PC-3 (cell line): ENCODE data around the gene NPTX1. TPM values are rescaled to one million over a fixed set of nuclear protein-coding genes. Genes with fewer than 3 reads are reported as not detected.

Source experiments
- ATAC-seq: fragments of 200-7000 bp; cut with Tn5 transposase; 2 replicates; pipeline ENCODE4 v1.9.1; 2020; ENCODE audit warnings: mild to moderate bottlenecking, moderate library complexity
- BruUV-seq: library from RNA; stranded (reverse); fragments of 400-500 nt; replicated peaks from 2 replicates; lab custom pipeline; 2021; lab: Mats Ljungman, UMichigan
- CTCF ChIA-PET: fragments of 300-600 bp; sonication (Branson Sonifier 250); formaldehyde crosslinking; loops from one replicate; lab custom pipeline; 2022; ENCODE audit warnings: antibody characterized with exemption; lab: Charles Lee
- POLR2A ChIA-PET: fragments of 300-600 bp; sonication (Branson Sonifier 250); formaldehyde crosslinking; loops from one replicate; lab custom pipeline; 2022; ENCODE audit warnings: antibody characterized with exemption; ENCODE audit not compliant: unreplicated experiment; lab: Charles Lee
- DNase-seq: peaks from one replicate; pipeline ENCODE4 v3.0.0-alpha.2; 2015
- H2AFZ ChIP-seq: fragments of 300-600 bp; sonication (generic); 2 replicates; pipeline ENCODE4 v1.6.0; 2016; ENCODE audit warnings: antibody characterized with exemption, low read length
- H3F3A ChIP-seq: fragments of 300-600 bp; sonication (generic); one replicate; pipeline ENCODE4 v1.6.0; 2017; ENCODE audit warnings: antibody characterized with exemption, low read length, control low read depth, mild to moderate bottlenecking; ENCODE audit not compliant: unreplicated experiment
- H3K27ac ChIP-seq: fragments of 300-600 bp; sonication (generic); 2 replicates; pipeline ENCODE4 v1.5.1; 2016; ENCODE audit warnings: mild to moderate bottlenecking, low read length
- H3K27me3 ChIP-seq: fragments of 300-600 bp; sonication (generic); 2 replicates; pipeline ENCODE4 v1.6.1; 2016; ENCODE audit warnings: low read length, mixed read lengths
- H3K36me3 ChIP-seq: fragments of 300-600 bp; sonication (generic); 2 replicates; pipeline ENCODE4 v1.6.1; 2016; ENCODE audit warnings: low read depth, mixed run types, low read length, mixed read lengths
- H3K4me1 ChIP-seq: fragments of 300-600 bp; sonication (generic); 2 replicates; pipeline ENCODE4 v1.5.1; 2016; ENCODE audit warnings: low read length; ENCODE audit not compliant: insufficient read depth
- H3K4me2 ChIP-seq: fragments of 300-600 bp; sonication (generic); 2 replicates; pipeline ENCODE4 v1.6.0; 2016; ENCODE audit warnings: low read length
- H3K4me3 ChIP-seq: fragments of 300-600 bp; sonication (generic); 2 replicates; pipeline ENCODE4 v1.5.1; 2016; ENCODE audit warnings: mild to moderate bottlenecking, low read length, mixed read lengths
- H3K79me2 ChIP-seq: fragments of 300-600 bp; sonication (generic); 2 replicates; pipeline ENCODE4 v1.6.1; 2017; ENCODE audit warnings: low read length, mixed read lengths
- H3K9ac ChIP-seq: fragments of 300-600 bp; sonication (generic); 2 replicates; pipeline ENCODE4 v1.6.0; 2016; ENCODE audit warnings: mild to moderate bottlenecking, low read length
- H3K9me2 ChIP-seq: fragments of 300-600 bp; sonication (generic); replicated peaks from 2 replicates; pipeline ENCODE4 v1.6.1; 2016; ENCODE audit warnings: mixed run types, low read length, mixed read lengths
- H3K9me3 ChIP-seq: fragments of 300-600 bp; sonication (generic); 2 replicates; pipeline ENCODE4 v1.6.1; 2016; ENCODE audit warnings: low read length, mixed read lengths
- H4K20me1 ChIP-seq: fragments of 300-600 bp; sonication (generic); 2 replicates; pipeline ENCODE4 v1.6.1; 2016; ENCODE audit warnings: low read length, mixed read lengths
- EZH2 ChIP-seq: fragments of 300-600 bp; sonication (generic); IDR thresholded peaks from one replicate; pipeline ENCODE4 v1.6.1; 2017; ENCODE audit warnings: antibody characterized with exemption, mild to moderate bottlenecking, low read length; ENCODE audit not compliant: unreplicated experiment
- EZH2phosphoT487 ChIP-seq: fragments of 300-600 bp; sonication (generic); IDR thresholded peaks from 2 replicates; pipeline ENCODE4 v1.6.1; 2018; ENCODE audit warnings: mild to moderate bottlenecking, antibody characterized with exemption, low read length, borderline replicate concordance
- intact Hi-C: fragments of 100-400 bp; cut with micrococcal nuclease; formaldehyde crosslinking; loops from 2 replicates; pipeline ENCODE4 v1.9.0; 2023
- total RNA-seq: library from RNA; depleted of rRNA; stranded (reverse); fragments of >200 nt; gene quantifications from 2 replicates; pipeline ENCODE4 v1.2.3, GENCODE V29; 2014
- TF ChIP-seq, protein P1 (sequence below): fragments of 300-600 bp; sonication (generic); conservative IDR thresholded peaks from 2 replicates; pipeline ENCODE4 v1.5.1; 2017; ENCODE audit warnings: antibody characterized with exemption, low read depth, mild to moderate bottlenecking, low read length

The NPTX1 gene
- total RNA-seq, 1 experiment from 2014 or later: 0.55 TPM

- ATAC-seq: no peak
These were observed 6.3 kb upstream of the NPTX1 start for GRCh38 chr17:80482555-80483308.

DNA sequence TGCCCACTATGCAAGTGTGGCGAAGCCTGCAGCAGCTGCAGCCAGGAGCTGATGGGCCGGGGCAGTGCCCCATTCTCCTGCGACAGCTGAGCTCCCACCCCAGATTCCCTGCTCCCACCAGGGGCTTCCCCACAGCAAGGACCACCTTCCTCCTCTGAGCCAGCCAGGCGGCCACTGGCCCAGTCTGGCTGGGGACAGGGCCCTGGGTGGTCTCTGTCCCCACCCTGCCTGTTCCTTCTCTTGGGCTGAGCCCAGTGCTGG is 5.6 kb upstream of the NPTX1 start:
- H3K4me1 ChIP-seq: peaks cover 9% of the 10 kb centered on the region; the same call in 1 of the 2 replicates
- H3K79me2 ChIP-seq: no peaks in the 10 kb centered on the region
- no peaks in the 10 kb centered on the region for H3K9me2 ChIP-seq
- DNase-seq: no peak
- no peak for ATAC-seq
- no peak overlapping the region for H3K27ac ChIP-seq
- BruUV-seq: no TSS peak
- no peak overlapping the region for H3K9ac ChIP-seq
- peaks cover 28% of the 10 kb centered on the region for H3K27me3 ChIP-seq
- no peaks in the 10 kb centered on the region for H3F3A ChIP-seq
- H3K9me3 ChIP-seq: no peaks in the 10 kb centered on the region
- no peaks in the 10 kb centered on the region for H3K36me3 ChIP-seq
- no peak overlapping the region for H3K4me3 ChIP-seq
- H2AFZ ChIP-seq: no peak overlapping the region
- CTCF ChIA-PET: no interaction called here
- no peaks in the 10 kb centered on the region for H4K20me1 ChIP-seq
- TF ChIP-seq EZH2phosphoT487 (no peak), EZH2 (no peak)
- TF ChIP-seq, protein P1, sequence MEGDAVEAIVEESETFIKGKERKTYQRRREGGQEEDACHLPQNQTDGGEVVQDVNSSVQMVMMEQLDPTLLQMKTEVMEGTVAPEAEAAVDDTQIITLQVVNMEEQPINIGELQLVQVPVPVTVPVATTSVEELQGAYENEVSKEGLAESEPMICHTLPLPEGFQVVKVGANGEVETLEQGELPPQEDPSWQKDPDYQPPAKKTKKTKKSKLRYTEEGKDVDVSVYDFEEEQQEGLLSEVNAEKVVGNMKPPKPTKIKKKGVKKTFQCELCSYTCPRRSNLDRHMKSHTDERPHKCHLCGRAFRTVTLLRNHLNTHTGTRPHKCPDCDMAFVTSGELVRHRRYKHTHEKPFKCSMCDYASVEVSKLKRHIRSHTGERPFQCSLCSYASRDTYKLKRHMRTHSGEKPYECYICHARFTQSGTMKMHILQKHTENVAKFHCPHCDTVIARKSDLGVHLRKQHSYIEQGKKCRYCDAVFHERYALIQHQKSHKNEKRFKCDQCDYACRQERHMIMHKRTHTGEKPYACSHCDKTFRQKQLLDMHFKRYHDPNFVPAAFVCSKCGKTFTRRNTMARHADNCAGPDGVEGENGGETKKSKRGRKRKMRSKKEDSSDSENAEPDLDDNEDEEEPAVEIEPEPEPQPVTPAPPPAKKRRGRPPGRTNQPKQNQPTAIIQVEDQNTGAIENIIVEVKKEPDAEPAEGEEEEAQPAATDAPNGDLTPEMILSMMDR: no peak
- H3K4me2 ChIP-seq: no peak overlapping the region
- POLR2A ChIA-PET: no interaction called here
- intact Hi-C loops: no loop called here

More at GRCh38 chr17:80482555-80483308, 6.3 kb upstream of the NPTX1 start:
- H2AFZ ChIP-seq: no peak overlapping the region
- H3K36me3 ChIP-seq: no peaks in the 10 kb centered on the region
- ChIA-PET CTCF (no interaction called here), POLR2A (no interaction called here)
- no peak for DNase-seq
- TF ChIP-seq, protein P1: no peak
- no peak for TF ChIP-seq EZH2phosphoT487
- TF ChIP-seq EZH2: no peak
- BruUV-seq: no TSS peak
- intact Hi-C loops: no loop called here
- H3K27ac ChIP-seq: no peak overlapping the region
- H3K9me2 ChIP-seq: no peaks in the 10 kb centered on the region
- H3K27me3 ChIP-seq: peaks cover 28% of the 10 kb centered on the region
- H3K4me2 ChIP-seq: no peak overlapping the region
- H3K4me1 ChIP-seq: peaks cover 9% of the 10 kb centered on the region; the same call in 1 of the 2 replicates
- H3F3A ChIP-seq: no peaks in the 10 kb centered on the region
- no peaks in the 10 kb centered on the region for H3K9me3 ChIP-seq
- H3K79me2 ChIP-seq: no peaks in the 10 kb centered on the region
- H4K20me1 ChIP-seq: no peaks in the 10 kb centered on the region
- H3K4me3 ChIP-seq: no peak overlapping the region
- no peak overlapping the region for H3K9ac ChIP-seq

GRCh38 chr17:80481284-80482057 is 5.1 kb upstream of the NPTX1 start:
- Histone ChIP-seq H3K79me2 (no peaks in the 10 kb centered on the region), H3K36me3 (no peaks in the 10 kb centered on the region), H3K4me3 (no peak overlapping the region), H2AFZ (no peak overlapping the region), H4K20me1 (no peaks in the 10 kb centered on the region), H3K27me3 (peaks cover 30% of the 10 kb centered on the region), H3K9me3 (no peaks in the 10 kb centered on the region), H3K4me1 (peaks cover 9% of the 10 kb centered on the region; the same call in 1 of the 2 replicates), H3K9ac (no peak overlapping the region), H3K27ac (no peak overlapping the region), H3K4me2 (no peak overlapping the region), H3K9me2 (no peaks in the 10 kb centered on the region), H3F3A (no peaks in the 10 kb centered on the region)
- DNase-seq (no peak), ATAC-seq (no peak)
- intact Hi-C loops: no loop called here
- CTCF ChIA-PET: no interaction called here
- POLR2A ChIA-PET: no interaction called here
- TF ChIP-seq, protein P1: no peak
- no peak for TF ChIP-seq EZH2
- TF ChIP-seq EZH2phosphoT487: no peak
- BruUV-seq: no TSS peak
